Upper lobe of left lung (tissue), 6 donors: ENCODE results near the gene AGFG2. TPM values are rescaled to one million over a fixed set of nuclear protein-coding genes. Genes with fewer than 3 reads are reported as not detected.
"Not testable (repeated sequence)": the region's sequence is repeated elsewhere in the genome, so short reads cannot be mapped to it uniquely, and the experiment has no call there.

Source experiments
- ATAC-seq, 2 donors: fragments of 200-7000 bp; cut with Tn5 transposase; one replicate each; pipeline ENCODE4 v1.9.1; 2022; ENCODE audit warnings: mild to moderate bottlenecking in 2 of 2, moderate library complexity in 2 of 2; ENCODE audit not compliant: low FRiP score in 2 of 2
- DNase-seq, 2 donors: peaks; one replicate each; pipeline ENCODE4 v3.0.0-alpha.2; 2019 to 2020
- H3K27ac ChIP-seq, 4 donors: fragments of 200-600 bp; sonication (generic); one replicate each; pipeline ENCODE4 v1.5.1; 2016 to 2019
- H3K27me3 ChIP-seq, 4 donors: fragments of 200-600 bp; sonication (generic); one replicate each; pipeline ENCODE4 v1.5.1; 2017 to 2019
- H3K36me3 ChIP-seq, 4 donors: fragments of 200-600 bp; sonication (generic); one replicate each; pipeline ENCODE4 v1.5.1; 2016 to 2019
- H3K4me1 ChIP-seq, 4 donors: fragments of 200-600 bp; sonication (generic); one replicate each; pipeline ENCODE4 v1.5.1; 2018 to 2019
- H3K4me3 ChIP-seq, 4 donors: fragments of 200-600 bp; sonication (generic); one replicate each; pipeline ENCODE4 v1.5.1; 2017 to 2019; ENCODE audit warnings: mild to moderate bottlenecking in 2 of 4, moderate library complexity in 1 of 4
- H3K9me3 ChIP-seq, 4 donors: fragments of 200-600 bp; sonication (generic); one replicate each; pipeline ENCODE4 v1.5.1; 2018 to 2019
- EP300 ChIP-seq, 4 donors: sonication (generic); formaldehyde crosslinking; IDR thresholded peaks; one replicate each; pipeline ENCODE4 v1.5.1; 2017; ENCODE audit warnings: antibody characterized with exemption in 4 of 4, control low read depth in 2 of 4
- POLR2A ChIP-seq, 4 donors: fragments of 450-650 bp; IDR thresholded peaks; one replicate each; pipeline ENCODE4 v1.5.1; 2016 to 2017; ENCODE audit warnings: antibody characterized with exemption in 4 of 4, mild to moderate bottlenecking in 2 of 4
- POLR2AphosphoS5 ChIP-seq, 2 donors: sonication (generic); formaldehyde crosslinking; IDR thresholded peaks; one replicate each; pipeline ENCODE4 v1.5.1; 2017; ENCODE audit warnings: antibody characterized with exemption in 2 of 2
- WGBS, 2 donors: methylation state at CpG; one replicate each; pipeline ENCODE4 v1.1.5; 2017 to 2018; 5-methylcytosine and 5-hydroxymethylcytosine counted together
- total RNA-seq, 6 donors: library from RNA; depleted of rRNA in 4 of 6; stranded (reverse); fragments of >200 nt in 4 of 6; gene quantifications; one replicate each; pipeline versions ENCODE4 v1.1.0 to v1.2.1, GENCODE V29; 2016 to 2021
- TF ChIP-seq, protein P1 (sequence below), 6 experiments: fragments of 450-650 bp in 4 of 6; fragments of 200-600 bp in 2 of 6; sonication (generic) in 2 of 6; IDR thresholded peaks; one replicate each; pipeline ENCODE4 v1.5.1; 2016 to 2019; ENCODE audit warnings: antibody characterized with exemption in 6 of 6
- donor health status: DM: no; HTN: no; CAD: no; lungs with moderate emphysema.
- donor health status: DM: no; HTN: yes; CAD: no; lungs with severe emphysema.

Gene AGFG2
- total RNA-seq, 6 donors from 2014 or later: 14.3 to 33.1 (median 20.4) TPM

DNA sequence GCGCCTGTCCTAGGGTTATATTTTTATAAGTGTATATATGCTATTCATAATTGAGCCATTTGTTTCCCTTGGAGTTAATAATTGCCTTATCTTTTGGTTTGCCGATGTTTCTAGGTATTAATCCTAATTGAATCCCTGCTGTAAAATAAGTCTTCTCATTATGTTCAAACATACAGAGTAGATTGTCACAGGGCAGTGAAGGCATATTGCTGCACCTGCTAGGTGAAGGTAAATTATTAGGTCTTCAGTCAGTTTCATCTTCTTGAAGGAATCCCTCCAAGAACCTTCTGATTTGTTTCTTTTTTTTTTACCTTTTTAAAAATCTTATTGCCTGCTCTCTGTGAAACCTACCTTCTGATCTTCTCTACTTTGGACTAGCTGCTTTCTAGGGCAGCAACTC, 17.9 kb upstream of the AGFG2 start:
- no peaks in the 10 kb centered on the region for H3K36me3 ChIP-seq
- no peak overlapping the region for H3K4me3 ChIP-seq
- peaks cover 0 to 4% (median 2%) of the 10 kb centered on the region in 4 donors for H3K4me1 ChIP-seq
- H3K27me3 ChIP-seq: no peaks in the 10 kb centered on the region
- H3K27ac ChIP-seq: no peak overlapping the region
- H3K9me3 ChIP-seq: no peaks in the 10 kb centered on the region
- 95 to 98% methylated on average over 2 of the region's 2 CpGs for WGBS, 2 donors
- ATAC-seq: no peak
- no peak for DNase-seq
- TF ChIP-seq POLR2AphosphoS5 (IDR thresholded peaks at IDR 0.05) (no peak), EP300 (IDR thresholded peaks at IDR 0.05) (no peak), POLR2A (IDR thresholded peaks at IDR 0.05) (no peak)
- TF ChIP-seq, protein P1, sequence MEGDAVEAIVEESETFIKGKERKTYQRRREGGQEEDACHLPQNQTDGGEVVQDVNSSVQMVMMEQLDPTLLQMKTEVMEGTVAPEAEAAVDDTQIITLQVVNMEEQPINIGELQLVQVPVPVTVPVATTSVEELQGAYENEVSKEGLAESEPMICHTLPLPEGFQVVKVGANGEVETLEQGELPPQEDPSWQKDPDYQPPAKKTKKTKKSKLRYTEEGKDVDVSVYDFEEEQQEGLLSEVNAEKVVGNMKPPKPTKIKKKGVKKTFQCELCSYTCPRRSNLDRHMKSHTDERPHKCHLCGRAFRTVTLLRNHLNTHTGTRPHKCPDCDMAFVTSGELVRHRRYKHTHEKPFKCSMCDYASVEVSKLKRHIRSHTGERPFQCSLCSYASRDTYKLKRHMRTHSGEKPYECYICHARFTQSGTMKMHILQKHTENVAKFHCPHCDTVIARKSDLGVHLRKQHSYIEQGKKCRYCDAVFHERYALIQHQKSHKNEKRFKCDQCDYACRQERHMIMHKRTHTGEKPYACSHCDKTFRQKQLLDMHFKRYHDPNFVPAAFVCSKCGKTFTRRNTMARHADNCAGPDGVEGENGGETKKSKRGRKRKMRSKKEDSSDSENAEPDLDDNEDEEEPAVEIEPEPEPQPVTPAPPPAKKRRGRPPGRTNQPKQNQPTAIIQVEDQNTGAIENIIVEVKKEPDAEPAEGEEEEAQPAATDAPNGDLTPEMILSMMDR (IDR thresholded peaks at IDR 0.05): no peak

DNA sequence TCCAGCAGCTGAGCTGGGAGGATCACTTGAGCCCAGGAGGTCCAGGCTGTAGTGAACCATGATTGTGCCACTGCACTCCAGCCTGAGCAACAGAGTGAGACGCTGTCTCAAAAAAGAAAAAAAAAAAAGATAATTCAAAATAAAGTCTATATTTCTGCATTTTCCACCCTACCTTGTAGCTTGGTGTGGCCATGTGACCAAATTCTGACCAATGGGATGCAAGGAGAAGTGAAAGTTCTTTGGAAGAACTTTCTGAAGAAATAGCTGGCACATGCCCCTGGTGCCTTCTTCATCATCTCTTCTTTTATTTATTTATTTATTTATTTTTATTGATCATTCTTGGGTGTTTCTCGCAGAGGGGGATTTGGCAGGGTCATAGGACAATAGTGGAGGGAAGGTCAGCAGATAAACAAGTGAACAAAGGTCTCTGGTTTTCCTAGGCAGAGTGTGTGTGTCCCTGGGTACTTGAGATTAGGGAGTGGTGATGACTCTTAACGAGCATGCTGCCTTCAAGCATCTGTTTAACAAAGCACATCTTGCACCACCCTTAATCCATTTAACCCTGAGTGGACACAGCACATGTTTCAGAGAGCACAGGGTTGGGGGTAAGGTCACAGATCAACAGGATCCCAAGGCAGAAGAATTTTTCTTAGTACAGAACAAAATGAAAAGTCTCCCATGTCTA, 17.0 kb upstream of the AGFG2 start:
- not testable (repeated sequence) for H3K27me3 ChIP-seq, H3K4me3 ChIP-seq, H3K4me1 ChIP-seq, H3K36me3 ChIP-seq, H3K9me3 ChIP-seq, H3K27ac ChIP-seq
- 69 to 72% methylated on average over 2 of the region's 3 CpGs for WGBS, 2 donors
- peak in 1 of 2 donors; percentile 43 for ATAC-seq
- DNase-seq: peak in 1 of 2 donors; percentile 29

DNA sequence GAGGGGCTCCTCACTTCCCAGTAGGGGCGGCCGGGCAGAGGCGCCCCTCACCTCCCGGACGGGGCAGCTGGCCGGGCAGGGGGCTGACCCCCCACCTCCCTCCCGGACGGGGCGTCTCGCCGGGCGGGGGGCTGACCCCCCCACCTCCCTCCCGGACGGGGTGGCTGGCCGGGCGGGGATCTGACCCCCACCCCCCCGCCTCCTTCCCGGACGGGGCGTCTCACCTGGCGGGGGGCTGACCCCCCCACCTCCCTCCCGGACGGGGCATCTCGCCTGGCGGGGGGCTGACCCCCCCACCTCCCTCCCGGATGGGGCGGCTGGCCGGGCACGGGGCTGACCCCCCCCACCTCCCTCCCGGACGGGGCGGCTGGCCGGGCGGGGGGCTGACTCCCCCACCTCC, 15.8 kb upstream of the AGFG2 start:
- not testable (repeated sequence) for ATAC-seq, H3K36me3 ChIP-seq, H3K27me3 ChIP-seq, H3K4me3 ChIP-seq, H3K4me1 ChIP-seq, H3K9me3 ChIP-seq, H3K27ac ChIP-seq
- WGBS, 2 donors: no CpG with 5 or more reads among the region's 34 CpGs
- DNase-seq: peak in 1 of 2 donors; percentile 24

DNA sequence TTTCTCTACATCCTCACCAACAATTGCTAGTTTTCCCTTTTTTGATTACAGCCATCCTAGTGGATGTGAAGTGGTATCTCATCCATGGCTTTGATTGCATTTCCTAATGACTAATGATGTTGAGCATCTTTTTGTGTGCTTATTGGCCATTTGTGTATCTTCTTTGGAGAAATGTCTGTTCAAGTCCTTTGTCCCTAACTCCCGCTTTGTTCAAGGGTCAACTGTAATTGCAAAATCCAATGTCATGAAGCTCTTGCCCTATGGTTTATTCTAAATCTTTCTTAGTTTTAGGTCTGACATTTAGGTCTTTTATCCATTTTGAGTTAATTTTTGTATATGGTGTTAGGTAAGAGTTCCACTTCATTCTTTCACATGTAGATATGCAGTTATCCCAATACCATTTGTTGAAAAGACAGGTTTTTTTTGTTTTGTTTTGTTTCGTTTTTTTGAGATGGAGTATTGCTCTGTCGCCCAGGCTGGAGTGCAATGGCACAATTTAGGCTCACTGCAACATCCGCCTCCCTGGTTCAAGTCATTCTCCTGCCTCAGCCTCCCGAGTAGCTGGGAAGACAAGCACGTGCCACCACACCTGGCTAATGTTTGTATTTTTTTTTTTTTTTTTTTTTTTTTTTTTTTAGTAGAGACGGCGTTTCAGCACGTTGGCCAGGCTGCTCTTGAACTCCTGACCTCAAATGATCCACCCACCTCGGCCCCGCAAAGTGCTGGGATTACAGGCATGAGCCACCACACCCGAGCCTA, 10.7 kb upstream of the AGFG2 start:
- not testable (repeated sequence) for H3K4me3 ChIP-seq, H3K4me1 ChIP-seq, H3K27ac ChIP-seq, H3K9me3 ChIP-seq, H3K27me3 ChIP-seq, ATAC-seq, H3K36me3 ChIP-seq, DNase-seq
- WGBS, 2 donors: 74 to 83% methylated on average over 12 of the region's 12 CpGs

DNA sequence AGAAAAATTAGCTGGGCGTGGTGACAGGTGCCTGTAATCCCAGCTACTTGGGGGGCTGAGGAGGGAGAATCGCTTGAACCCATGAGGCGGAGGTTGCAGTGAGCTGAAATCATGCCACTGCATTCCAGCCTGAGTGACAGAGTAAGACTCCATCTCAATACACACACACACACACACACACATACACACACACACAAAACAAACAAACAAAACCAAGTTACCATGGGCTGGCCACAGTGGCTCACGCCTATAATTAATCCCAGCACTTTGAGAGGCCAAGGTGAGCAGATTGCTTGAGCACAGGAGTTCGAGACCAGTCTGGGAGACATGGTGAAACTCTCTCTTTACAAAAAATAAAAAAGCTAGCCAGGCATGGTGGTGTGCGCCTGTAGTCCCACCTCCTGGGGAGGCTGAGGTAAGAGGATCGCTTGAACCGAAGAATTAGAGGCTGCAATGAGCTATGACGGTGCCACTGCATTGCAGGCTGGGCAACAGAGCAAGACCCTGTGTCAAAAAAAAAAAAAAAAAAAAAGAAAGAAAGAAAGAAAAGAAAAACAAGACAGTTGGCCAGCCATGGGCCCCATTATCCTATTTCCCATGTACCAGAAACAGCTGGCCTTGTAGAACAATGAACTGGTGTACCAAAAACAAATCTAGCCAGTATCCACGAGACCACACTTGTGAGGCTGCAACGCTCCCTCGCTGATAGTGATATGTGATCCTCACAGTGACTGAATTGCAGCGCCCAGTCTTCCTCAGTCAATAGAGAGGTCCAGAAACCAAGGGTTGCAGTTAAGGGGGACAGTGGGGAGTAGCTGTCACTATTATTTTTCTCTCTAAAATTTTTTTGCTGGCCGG, 6.6 kb upstream of the AGFG2 start:
- TF ChIP-seq POLR2A (IDR thresholded peaks at IDR 0.05): no peak
- no peak for TF ChIP-seq EP300 (IDR thresholded peaks at IDR 0.05)
- TF ChIP-seq, protein P1 (IDR thresholded peaks at IDR 0.05): no peak
- no peak for TF ChIP-seq POLR2AphosphoS5 (IDR thresholded peaks at IDR 0.05)
- no peaks in the 10 kb centered on the region for H3K27me3 ChIP-seq
- H3K9me3 ChIP-seq: no peaks in the 10 kb centered on the region
- H3K4me3 ChIP-seq: no peak overlapping the region
- DNase-seq (no peak), ATAC-seq (no peak)
- H3K36me3 ChIP-seq: no peaks in the 10 kb centered on the region
- H3K27ac ChIP-seq: no peak overlapping the region
- WGBS, 2 donors: 89 to 93% methylated on average over 11 to 14 of the region's 14 CpGs
- no peaks in the 10 kb centered on the region for H3K4me1 ChIP-seq

DNA sequence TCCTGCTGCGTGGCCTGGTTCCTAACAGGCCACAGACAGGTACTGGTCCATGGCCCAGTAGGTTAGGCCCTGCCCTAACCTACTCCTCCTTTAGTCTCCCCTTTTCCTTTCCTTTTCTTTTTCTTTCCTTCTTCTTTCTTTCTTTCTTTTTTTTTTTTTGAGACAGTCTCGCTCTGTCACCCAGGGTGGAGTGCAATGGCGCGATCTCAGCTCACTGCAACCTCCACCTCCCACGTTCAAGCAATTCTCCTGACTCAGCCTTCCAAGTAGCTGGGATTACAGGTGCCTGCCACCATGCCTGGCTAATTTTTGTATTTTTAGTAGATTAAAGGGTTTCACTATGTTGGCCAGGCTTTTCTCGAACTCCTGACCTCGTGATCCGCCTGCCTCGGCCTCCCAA, 3.0 kb upstream of the AGFG2 start:
- not testable (repeated sequence) for H3K27ac ChIP-seq, H3K27me3 ChIP-seq, DNase-seq, H3K36me3 ChIP-seq, H3K9me3 ChIP-seq, H3K4me3 ChIP-seq, ATAC-seq
- peaks cover 12 to 24% (median 15%) of the 10 kb centered on the region in 4 donors for H3K4me1 ChIP-seq
- WGBS, 2 donors: 93 to 94% methylated on average over 9 of the region's 9 CpGs

DNA sequence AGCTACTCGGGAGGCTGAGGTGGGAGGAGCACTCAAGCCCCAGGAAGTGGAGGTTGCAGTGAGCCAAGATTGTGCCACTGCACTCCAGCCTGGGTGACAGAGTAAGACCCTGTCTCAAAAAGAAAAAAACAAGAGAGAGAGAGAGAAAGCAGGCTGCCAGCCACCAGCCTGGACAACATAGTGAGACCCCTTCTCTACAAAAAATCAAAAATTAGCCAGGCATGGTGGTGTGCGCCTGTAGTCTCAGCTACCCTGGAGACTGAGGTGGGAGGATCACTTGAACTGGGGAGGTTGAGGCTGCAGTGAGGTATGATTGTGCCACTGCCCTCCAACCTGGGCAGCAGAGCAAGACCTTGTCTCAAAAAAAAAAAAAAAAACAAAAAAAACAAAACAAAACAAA, 2.3 kb upstream of the AGFG2 start:
- peaks cover 12 to 25% (median 17%) of the 10 kb centered on the region in 4 donors for H3K4me1 ChIP-seq
- not testable (repeated sequence) for ATAC-seq, DNase-seq, H3K27me3 ChIP-seq, H3K27ac ChIP-seq, H3K4me3 ChIP-seq, H3K9me3 ChIP-seq, H3K36me3 ChIP-seq
- 82 to 94% methylated on average over 2 of the region's 2 CpGs for WGBS, 2 donors
